CD4-positive, alpha-beta T cell (primary cell): ENCODE measurements around the gene ZNF609. TPM values are rescaled to one million over a fixed set of nuclear protein-coding genes. Genes with fewer than 3 reads are reported as not detected.
A peak's percentile ranks its signal among the peaks of the same experiment; 100 is the strongest.

Experiments used
- ATAC-seq: fragments of 200-7000 bp; cut with Tn5 transposase; one replicate; pipeline ENCODE4 v1.10.0; 2022; ENCODE audit warnings: mild to moderate bottlenecking; ENCODE audit not compliant: poor library complexity
- CTCF ChIA-PET: fragments of 350-600 bp; sonication (Branson Sonifier 250); formaldehyde crosslinking; loops from one replicate; lab custom pipeline; 2021; ENCODE audit warnings: antibody characterized with exemption, inconsistent platforms; lab: Charles Lee
- POLR2A ChIA-PET: fragments of 350-600 bp; sonication (Branson Sonifier 250); formaldehyde crosslinking; loops from one replicate; lab custom pipeline; 2021; ENCODE audit warnings: antibody characterized with exemption, inconsistent platforms; lab: Charles Lee
- DNase-seq, 14 experiments: peaks; one replicate each; pipeline ENCODE4 v3.0.0-alpha.2; 2013 to 2020; ENCODE audit warnings: mixed read lengths in 2 of 14
- H3K27ac ChIP-seq, 2 donors: one replicate each; pipeline versions ENCODE4 v1.5.1 to v1.7.0; 2013; ENCODE audit warnings: low read length in 2 of 2, low read depth in 1 of 2, mild to moderate bottlenecking in 1 of 2
- H3K27me3 ChIP-seq, 2 experiments: 1 replicate in 1 of 2; 2 replicates in 1 of 2; pipeline versions ENCODE4 v1.6.1 to v1.7.0; 2013; ENCODE audit warnings: low read length in 2 of 2, control low read depth in 1 of 2, mild to moderate bottlenecking in 1 of 2, moderate library complexity in 1 of 2; ENCODE audit not compliant: insufficient read depth in 2 of 2, control insufficient read depth in 1 of 2
- H3K36me3 ChIP-seq: one replicate; pipeline ENCODE4 v1.6.1; 2013; ENCODE audit warnings: low read length, control low read depth; ENCODE audit not compliant: insufficient read depth
- H3K4me1 ChIP-seq: one replicate; pipeline ENCODE4 v1.6.1; 2013; ENCODE audit warnings: low read length, control low read depth; ENCODE audit not compliant: insufficient read depth
- H3K4me3 ChIP-seq: one replicate; pipeline ENCODE4 v1.5.1; 2013; ENCODE audit warnings: mild to moderate bottlenecking, low read length, moderate library complexity
- H3K9me3 ChIP-seq, 2 experiments: 1 replicate in 1 of 2; 2 replicates in 1 of 2; pipeline versions ENCODE4 v1.6.1 to v1.7.0; 2013; ENCODE audit warnings: low read length in 2 of 2, mild to moderate bottlenecking in 2 of 2, control low read depth in 1 of 2, moderate library complexity in 1 of 2; ENCODE audit not compliant: control insufficient read depth in 1 of 2, insufficient read depth in 1 of 2
- H3K27ac Mint-ChIP-seq: one replicate; pipeline ENCODE4 v1.8.0; 2020; ENCODE audit warnings: mixed read lengths
- H3K27me3 Mint-ChIP-seq: one replicate; pipeline ENCODE4 v1.8.0; 2021; ENCODE audit warnings: mixed read lengths
- H3K36me3 Mint-ChIP-seq: one replicate; pipeline ENCODE4 v1.8.0; 2021; ENCODE audit warnings: low read depth, mixed read lengths
- H3K4me1 Mint-ChIP-seq: one replicate; pipeline ENCODE4 v1.8.0; 2021; ENCODE audit warnings: low read depth, mixed read lengths
- H3K4me3 Mint-ChIP-seq: one replicate; pipeline ENCODE4 v1.8.0; 2020; ENCODE audit warnings: mild to moderate bottlenecking, mixed read lengths
- H3K9me3 Mint-ChIP-seq: one replicate; pipeline ENCODE4 v1.8.0; 2020; ENCODE audit warnings: mixed read lengths
- CTCF ChIP-seq: fragments of 200-600 bp; IDR thresholded peaks from one replicate; pipeline ENCODE4 v1.8.0; 2022; ENCODE audit warnings: antibody characterized with exemption, mild to moderate bottlenecking
- intact Hi-C, 2 experiments: fragments of 100-400 bp; cut with DNase I in 1 of 2; cut with micrococcal nuclease in 1 of 2; formaldehyde crosslinking; loops; one replicate each; pipeline versions ENCODE4 v1.15.1 to v1.9.0; 2023 to 2025; cut with DNase I, micrococcal nuclease
- total RNA-seq, 174 experiments: library from RNA in 2 of 174; stranded (reverse) in 2 of 174; gene quantifications; one replicate each; pipeline ENCODE4 v1.2.3 and lab custom pipeline; 2021 to 2026

Gene ZNF609
- total RNA-seq, 2 experiments from 2014 or later, result 62.4 to 65.3 TPM

- ChIA-PET POLR2A (interaction anchor here (1.6 to 2.0 kb wide), 2 partner anchors 23 to 65 kb away, joined by 5 to 6 read pairs; partner anchors contain the start of gene TRIP4), CTCF (no interaction called here)
- H3K27ac Mint-ChIP-seq, result peak overlapping the region; percentile 3
- intact Hi-C loops, result no loop called here
- no peaks in the 10 kb centered on the region for H3K27me3 Mint-ChIP-seq
- ATAC-seq (no peak), DNase-seq (no peak)
- Histone ChIP-seq H3K27me3 (no peaks in the 10 kb centered on the region), H3K4me1 (peaks cover 18% of the 10 kb centered on the region), H3K36me3 (peaks cover 13% of the 10 kb centered on the region), H3K9me3 (no peaks in the 10 kb centered on the region), H3K27ac (no peak overlapping the region), H3K4me3 (no peak overlapping the region)
- H3K4me1 Mint-ChIP-seq, result peaks cover 68% of the 10 kb centered on the region
- H3K36me3 Mint-ChIP-seq, result peaks cover 6% of the 10 kb centered on the region
- H3K9me3 Mint-ChIP-seq, result no peaks in the 10 kb centered on the region
- H3K4me3 Mint-ChIP-seq, result no peak overlapping the region
- no peak for TF ChIP-seq CTCF
Observed at GRCh38 chr15:64452988-64453688, 7.2 kb upstream of the ZNF609 start.

GRCh38 chr15:64453689-64454037 is 6.7 kb upstream of the ZNF609 start:
- peaks cover 10% of the 10 kb centered on the region for H3K36me3 ChIP-seq
- ChIA-PET POLR2A (interaction anchor here (1.6 to 2.0 kb wide), 2 partner anchors 23 to 66 kb away, joined by 5 to 6 read pairs; partner anchors contain the start of gene TRIP4), CTCF (no interaction called here)
- Mint-ChIP-seq H3K27ac (peak overlapping the region; percentile 3), H3K4me1 (peaks cover 66% of the 10 kb centered on the region), H3K9me3 (no peaks in the 10 kb centered on the region), H3K4me3 (no peak overlapping the region), H3K27me3 (no peaks in the 10 kb centered on the region), H3K36me3 (peaks cover 5% of the 10 kb centered on the region)
- peaks cover 15% of the 10 kb centered on the region for H3K4me1 ChIP-seq
- ATAC-seq (no peak), DNase-seq (no peak)
- no peak overlapping the region for H3K4me3 ChIP-seq
- intact Hi-C loops, result no loop called here
- TF ChIP-seq CTCF, result no peak
- no peak overlapping the region for H3K27ac ChIP-seq
- H3K9me3 ChIP-seq, result no peaks in the 10 kb centered on the region
- no peaks in the 10 kb centered on the region for H3K27me3 ChIP-seq

- Mint-ChIP-seq H3K4me3 (no peak overlapping the region), H3K9me3 (no peaks in the 10 kb centered on the region), H3K4me1 (peaks cover 66% of the 10 kb centered on the region), H3K27me3 (no peaks in the 10 kb centered on the region), H3K27ac (peak overlapping the region; percentile 3), H3K36me3 (peaks cover 5% of the 10 kb centered on the region)
- ChIA-PET CTCF (no interaction called here), POLR2A (no interaction called here)
- Histone ChIP-seq H3K27ac (no peak overlapping the region), H3K36me3 (peaks cover 7% of the 10 kb centered on the region), H3K27me3 (no peaks in the 10 kb centered on the region), H3K4me1 (peaks cover 15% of the 10 kb centered on the region), H3K4me3 (no peak overlapping the region), H3K9me3 (no peaks in the 10 kb centered on the region)
- ATAC-seq, result no peak
- no peak for DNase-seq
- TF ChIP-seq CTCF, result no peak
- intact Hi-C loops, result no loop called here
Observed at GRCh38 chr15:64454282-64454681, 6.1 kb upstream of the ZNF609 start.
